ENCODE data around the gene NSUN3.
"Not testable (repeated sequence)": the region's sequence is repeated elsewhere in the genome, so short reads cannot be mapped to it uniquely, and the experiment has no call there.

The NSUN3 gene

DNA sequence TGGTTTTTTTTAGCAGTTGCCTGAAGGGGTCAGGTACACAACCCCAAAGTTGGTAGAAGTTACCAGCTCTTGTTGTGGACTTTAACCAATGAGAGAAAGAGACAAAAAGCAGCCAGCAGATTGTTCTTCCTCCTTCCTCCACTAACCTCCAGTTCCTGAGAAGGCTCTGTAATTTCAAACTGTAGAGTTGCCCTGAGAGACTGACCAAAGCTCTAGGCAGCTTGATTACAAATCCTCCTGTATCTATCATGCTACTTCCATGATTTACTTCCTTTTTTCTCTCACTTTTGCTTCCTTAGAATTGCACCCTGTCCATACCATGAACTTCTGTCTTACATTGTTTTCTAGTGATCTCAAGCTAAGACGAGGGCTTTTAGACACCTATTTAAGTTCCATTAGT is 29.2 kb downstream of the NSUN3 start:
- no peak for TF ChIP-seq ZFX (IDR thresholded peaks at IDR 0.05)
- TF ChIP-seq, protein P1, sequence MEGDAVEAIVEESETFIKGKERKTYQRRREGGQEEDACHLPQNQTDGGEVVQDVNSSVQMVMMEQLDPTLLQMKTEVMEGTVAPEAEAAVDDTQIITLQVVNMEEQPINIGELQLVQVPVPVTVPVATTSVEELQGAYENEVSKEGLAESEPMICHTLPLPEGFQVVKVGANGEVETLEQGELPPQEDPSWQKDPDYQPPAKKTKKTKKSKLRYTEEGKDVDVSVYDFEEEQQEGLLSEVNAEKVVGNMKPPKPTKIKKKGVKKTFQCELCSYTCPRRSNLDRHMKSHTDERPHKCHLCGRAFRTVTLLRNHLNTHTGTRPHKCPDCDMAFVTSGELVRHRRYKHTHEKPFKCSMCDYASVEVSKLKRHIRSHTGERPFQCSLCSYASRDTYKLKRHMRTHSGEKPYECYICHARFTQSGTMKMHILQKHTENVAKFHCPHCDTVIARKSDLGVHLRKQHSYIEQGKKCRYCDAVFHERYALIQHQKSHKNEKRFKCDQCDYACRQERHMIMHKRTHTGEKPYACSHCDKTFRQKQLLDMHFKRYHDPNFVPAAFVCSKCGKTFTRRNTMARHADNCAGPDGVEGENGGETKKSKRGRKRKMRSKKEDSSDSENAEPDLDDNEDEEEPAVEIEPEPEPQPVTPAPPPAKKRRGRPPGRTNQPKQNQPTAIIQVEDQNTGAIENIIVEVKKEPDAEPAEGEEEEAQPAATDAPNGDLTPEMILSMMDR (conservative IDR thresholded peaks at IDR 0.05), result no peak
- no peak overlapping the region for H3K27ac ChIP-seq

DNA sequence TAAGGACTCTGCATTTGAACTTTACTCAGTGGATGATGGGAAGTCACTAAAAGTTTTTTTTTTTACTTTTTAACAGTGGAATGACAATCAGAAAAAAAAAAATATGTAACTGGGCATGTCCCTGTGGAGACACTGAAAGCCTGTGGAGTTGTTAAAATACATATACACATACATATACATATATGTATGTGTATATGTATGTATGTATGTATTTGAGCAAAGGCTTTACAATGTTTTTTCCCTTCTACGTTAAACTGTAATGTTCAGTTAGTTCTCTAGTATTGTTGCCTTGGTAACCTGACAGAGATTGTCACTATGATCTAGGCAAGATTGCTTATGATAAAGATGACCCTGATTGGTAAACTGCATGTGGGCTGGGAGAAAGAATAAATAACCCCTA is 30.3 kb downstream of the NSUN3 start:
- TF ChIP-seq ZFX (IDR thresholded peaks at IDR 0.05), result no peak
- TF ChIP-seq, protein P1 (conservative IDR thresholded peaks at IDR 0.05), result no peak
- no peak overlapping the region for H3K27ac ChIP-seq

DNA sequence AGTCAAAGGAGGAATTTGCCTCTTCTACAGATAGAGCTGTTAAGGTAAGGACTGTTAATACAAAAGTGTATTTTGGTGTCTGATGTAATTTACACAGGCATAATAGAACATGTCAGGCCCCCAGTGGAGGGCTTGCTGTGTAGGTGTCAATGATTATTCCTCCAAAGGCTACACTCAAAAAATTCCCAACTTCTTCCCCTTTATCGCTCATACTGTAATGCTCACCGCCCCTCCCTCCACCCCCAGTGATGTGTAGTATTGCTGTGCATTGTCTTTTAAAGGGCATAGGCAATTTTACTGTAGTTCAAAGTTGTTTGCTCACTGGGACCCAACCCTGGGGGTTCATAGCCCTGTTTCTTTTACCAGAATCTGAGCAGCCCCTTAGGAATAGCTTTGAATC is 32.2 kb downstream of the NSUN3 start:
- H3K27ac ChIP-seq, result no peak overlapping the region
- TF ChIP-seq, protein P1 (conservative IDR thresholded peaks at IDR 0.05), result no peak
- TF ChIP-seq ZFX (IDR thresholded peaks at IDR 0.05), result no peak

DNA sequence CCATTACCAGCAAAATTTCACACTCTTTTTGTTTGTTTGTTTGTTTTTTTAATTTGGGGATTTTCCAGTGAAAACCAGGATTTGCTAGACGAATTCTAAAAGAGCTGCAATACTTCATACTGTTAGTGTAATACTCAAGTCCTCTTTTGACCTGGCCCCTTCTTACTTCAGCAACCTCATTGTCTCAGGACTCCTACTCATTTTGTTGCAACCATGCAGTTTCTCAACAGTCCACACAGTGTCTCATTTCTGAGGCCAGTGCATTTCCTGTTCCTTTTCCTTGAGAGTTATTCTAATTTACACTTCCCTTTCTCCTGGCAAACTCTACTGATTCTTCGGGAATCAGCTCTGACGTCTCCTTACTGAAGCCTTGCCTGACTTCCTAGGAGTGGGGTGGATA is 35.6 kb downstream of the NSUN3 start:
- no peak overlapping the region for H3K27ac ChIP-seq
- TF ChIP-seq ZFX (IDR thresholded peaks at IDR 0.05), result no peak
- TF ChIP-seq, protein P1 (conservative IDR thresholded peaks at IDR 0.05), result no peak

DNA sequence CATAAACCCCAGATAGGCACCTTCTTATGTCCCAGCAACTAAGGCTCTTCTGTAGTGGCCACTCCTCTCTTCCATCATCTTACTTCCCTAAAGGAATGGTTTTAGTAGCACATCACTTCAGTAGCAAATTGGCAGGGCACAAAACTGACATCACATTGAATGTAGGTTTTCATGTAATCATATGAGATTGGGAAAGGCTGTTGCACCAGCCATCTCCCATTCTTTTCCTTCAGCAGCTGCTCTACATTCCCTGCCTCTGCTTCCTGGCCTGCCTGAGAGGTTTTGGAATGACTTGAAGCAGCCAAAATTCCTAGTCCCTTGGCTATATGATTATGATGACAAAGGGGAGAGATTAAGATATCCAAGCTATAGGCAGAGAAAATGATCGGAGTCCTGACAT is 36.5 kb downstream of the NSUN3 start:
- H3K27ac ChIP-seq, result no peak overlapping the region

DNA sequence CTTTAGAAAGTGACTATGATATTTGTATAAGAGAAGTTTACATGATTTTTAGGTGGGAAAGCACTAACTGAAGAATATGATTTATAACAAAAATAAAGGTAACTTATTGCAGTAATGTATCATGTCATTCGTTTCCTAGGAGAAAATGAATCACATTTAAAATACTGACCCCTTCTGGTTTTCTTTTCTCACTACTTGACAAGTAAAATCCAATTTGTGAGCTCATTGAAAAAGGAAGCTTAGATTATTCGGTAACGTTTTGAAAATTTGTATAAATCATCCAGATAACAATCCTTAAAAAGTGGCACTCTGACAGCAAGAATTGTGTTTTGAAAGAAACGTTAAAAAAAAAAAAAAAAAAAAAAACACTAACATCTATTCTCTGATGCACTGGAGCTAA is 39.0 kb downstream of the NSUN3 start:
- TF ChIP-seq, protein P1 (conservative IDR thresholded peaks at IDR 0.05), result peak; percentile 33
- TF ChIP-seq ZFX (IDR thresholded peaks at IDR 0.05), result no peak
- H3K27ac ChIP-seq, result no peak overlapping the region

More for the DNA sequence above, 36.5 kb downstream of the NSUN3 start:
- TF ChIP-seq ZFX (IDR thresholded peaks at IDR 0.05), result no peak
- TF ChIP-seq, protein P1 (conservative IDR thresholded peaks at IDR 0.05), result no peak

DNA sequence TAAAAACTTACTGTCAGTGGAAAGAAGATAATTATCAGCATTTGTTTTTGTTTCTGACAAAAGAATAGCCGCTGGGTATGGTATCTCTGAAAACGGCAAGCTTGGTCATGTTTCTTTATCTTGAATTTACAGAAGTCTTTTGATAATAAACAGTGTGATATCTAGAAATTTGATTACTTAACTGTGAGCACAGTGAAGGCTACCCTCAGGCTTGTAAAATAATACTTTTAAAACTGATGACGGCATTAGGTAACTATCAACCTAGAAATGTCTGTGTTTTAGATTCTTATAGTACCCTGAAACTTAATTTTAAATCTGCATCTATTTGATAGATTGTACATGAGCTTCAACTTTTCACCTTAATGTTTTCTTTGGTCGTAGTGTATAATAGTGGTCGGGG is 43.4 kb downstream of the NSUN3 start:
- TF ChIP-seq, protein P1 (conservative IDR thresholded peaks at IDR 0.05), result no peak
- TF ChIP-seq ZFX (IDR thresholded peaks at IDR 0.05), result no peak
- H3K27ac ChIP-seq, result no peak overlapping the region

DNA sequence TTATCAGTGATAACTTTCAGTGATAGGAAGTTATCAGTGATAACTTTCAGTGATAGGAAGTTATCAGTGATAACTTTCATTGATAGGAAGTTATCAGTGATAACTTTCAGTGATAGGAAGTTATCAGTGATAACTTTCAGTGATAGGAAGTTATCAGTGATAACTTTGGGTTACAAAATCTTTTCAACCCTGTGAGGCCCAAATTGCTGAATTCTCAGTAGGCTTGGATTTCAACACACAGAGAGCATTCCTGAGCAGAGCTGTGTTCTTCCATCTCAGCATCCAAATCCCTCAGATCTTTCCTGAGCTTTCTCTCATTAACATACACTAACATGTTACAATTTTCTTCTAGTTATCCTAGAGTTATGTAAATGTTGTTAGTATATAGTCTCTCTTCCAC is 47.4 kb downstream of the NSUN3 start:
- H3K27ac ChIP-seq, result not testable (repeated sequence)
